Panc1 (cell line): ENCODE measurements around the gene PLA2G2E. TPM values are rescaled to one million over a fixed set of nuclear protein-coding genes. Genes with fewer than 3 reads are reported as not detected.

Experiments
- ATAC-seq: fragments of 200-7000 bp; cut with Tn5 transposase; 2 replicates; pipeline ENCODE4 v1.9.1; 2020; ENCODE audit warnings: mild to moderate bottlenecking, moderate library complexity
- BruUV-seq: library from RNA; stranded (reverse); fragments of 400-500 nt; replicated peaks from 2 replicates; lab custom pipeline; 2021; lab: Mats Ljungman, UMichigan
- CTCF ChIA-PET: fragments of 300-600 bp; sonication (Branson Sonifier 250); formaldehyde crosslinking; loops from one replicate; lab custom pipeline; 2022; ENCODE audit warnings: antibody characterized with exemption; lab: Charles Lee
- POLR2A ChIA-PET: fragments of 300-600 bp; sonication (Branson Sonifier 250); formaldehyde crosslinking; loops from one replicate; lab custom pipeline; 2022; ENCODE audit warnings: antibody characterized with exemption; lab: Charles Lee
- DNase-seq: peaks from one replicate; pipeline ENCODE4 v3.0.0-alpha.2; 2010; ENCODE audit warnings: low read depth, low spot score
- H3K27ac ChIP-seq: 2 replicates; pipeline ENCODE4 v1.5.1; 2011; ENCODE audit warnings: mild to moderate bottlenecking, low read length, inconsistent platforms
- H3K27me3 ChIP-seq: fragments of 200-500 bp; sonication (Bioruptor generic); 2 replicates; pipeline ENCODE4 v1.6.0; 2014; ENCODE audit warnings: low read length, inconsistent platforms; ENCODE audit not compliant: control insufficient read depth, insufficient read depth
- H3K36me3 ChIP-seq: fragments of 200-500 bp; sonication (Bioruptor generic); 2 replicates; pipeline ENCODE4 v1.5.1; 2014; ENCODE audit warnings: inconsistent platforms, mild to moderate bottlenecking, low read length, moderate library complexity; ENCODE audit not compliant: control insufficient read depth, insufficient read depth
- H3K4me1 ChIP-seq: 2 replicates; pipeline ENCODE4 v1.5.1; 2011; ENCODE audit warnings: inconsistent platforms, mild to moderate bottlenecking, low read length, moderate library complexity; ENCODE audit not compliant: control insufficient read depth, insufficient read depth
- H3K4me3 ChIP-seq, 2 experiments: 2 replicates each; pipeline ENCODE4 v1.5.1; 2011 to 2012; ENCODE audit warnings: low read depth in 2 of 2, low read length in 2 of 2, mild to moderate bottlenecking in 2 of 2, inconsistent platforms in 1 of 2, moderate library complexity in 1 of 2
- H3K9me3 ChIP-seq: fragments of 200-500 bp; sonication (Bioruptor generic); 2 replicates; pipeline ENCODE4 v1.5.1; 2014; ENCODE audit warnings: low read depth, mild to moderate bottlenecking, inconsistent platforms, low read length, moderate library complexity; ENCODE audit not compliant: control insufficient read depth, insufficient read depth
- POLR2AphosphoS5 ChIP-seq: IDR thresholded peaks from 2 replicates; pipeline ENCODE4 v1.6.1; 2012; ENCODE audit warnings: mild to moderate bottlenecking, low read depth, low read length, moderate library complexity
- SIN3A ChIP-seq: IDR thresholded peaks from 2 replicates; pipeline ENCODE4 v1.6.1; 2012; ENCODE audit warnings: low read depth, mild to moderate bottlenecking, low read length, moderate library complexity, borderline replicate concordance; ENCODE audit not compliant: insufficient read depth
- TCF7L2 ChIP-seq: IDR thresholded peaks from 2 replicates; pipeline ENCODE4 v1.6.1; 2011; ENCODE audit warnings: mild to moderate bottlenecking, low read depth, low read length, inconsistent platforms
- in situ Hi-C: cut with HindIII; loops from 2 replicates; pipeline ENCODE4 v1.10.0; 2016; ENCODE audit warnings: low sequenced_read_pairs, low pct_unique_long_range_greater_than_20kb
- intact Hi-C: fragments of 100-400 bp; cut with micrococcal nuclease; formaldehyde crosslinking; loops from one replicate; pipeline ENCODE4 v1.10.0; 2022; ENCODE audit not compliant: unreplicated experiment
- total RNA-seq: library from RNA; stranded (reverse); gene quantifications from one replicate; pipeline ENCODE4 v1.2.1, GENCODE V29; 2021; ENCODE audit not compliant: unreplicated experiment
- TF ChIP-seq, protein P1 (sequence below), 2 experiments: IDR thresholded peaks; 2 replicates each; pipeline ENCODE4 v1.6.1; 2011 to 2012; ENCODE audit warnings: low read depth in 2 of 2, control low read depth in 1 of 2, low read length in 1 of 2, mild to moderate bottlenecking in 1 of 2, moderate library complexity in 1 of 2; ENCODE audit not compliant: insufficient read depth in 1 of 2
- TF ChIP-seq, protein P2 (sequence below): fragments of 450-650 bp; IDR thresholded peaks from 2 replicates; pipeline ENCODE4 v1.5.1; 2017; ENCODE audit warnings: mild to moderate bottlenecking

PLA2G2E gene
- total RNA-seq, 1 experiment from 2014 or later: not detected

DNA sequence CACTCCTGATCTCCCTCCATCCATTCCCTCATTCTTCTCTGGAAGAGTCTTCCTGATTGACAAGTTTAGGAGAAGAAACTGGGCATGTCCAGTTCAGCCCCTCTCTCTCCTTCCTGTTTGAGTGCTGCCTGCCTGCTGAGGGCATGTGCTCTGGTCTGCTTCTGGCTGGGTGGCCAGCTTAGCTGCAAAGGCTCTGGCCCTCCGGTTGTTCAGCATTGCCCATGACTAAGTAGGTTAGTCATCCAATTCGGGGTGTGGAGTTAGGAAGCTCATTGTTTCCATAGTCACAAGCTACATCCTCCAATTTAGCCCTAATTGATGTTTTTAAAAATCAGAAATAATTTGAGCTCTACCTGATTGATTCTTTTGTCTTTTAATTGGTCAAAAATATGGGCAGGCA, 25.6 kb upstream of the PLA2G2E start:
- CTCF ChIA-PET: no interaction called here

DNA sequence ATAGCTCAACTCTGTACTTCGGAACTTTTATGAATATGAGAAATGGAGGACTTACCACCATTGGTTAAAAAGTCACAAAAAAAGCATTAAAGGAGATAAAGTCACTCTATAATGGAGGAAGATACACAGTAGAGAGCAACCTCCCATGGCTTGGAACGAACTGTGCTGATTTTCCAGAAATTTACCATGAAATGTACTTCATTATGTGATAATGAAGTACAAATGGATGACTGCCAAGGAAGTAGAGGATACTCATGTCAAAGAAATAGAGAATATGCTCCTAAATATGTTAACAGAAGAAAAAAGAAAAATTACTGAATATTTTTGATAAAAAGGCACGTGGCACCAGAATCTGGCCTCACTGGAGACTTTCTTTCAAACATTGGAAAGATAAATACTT, 23.6 kb upstream of the PLA2G2E start:
- H3K27me3 ChIP-seq: no peaks in the 10 kb centered on the region
- intact Hi-C loops (no loop called here), in situ Hi-C loops (no loop called here)
- DNase-seq (no peak), ATAC-seq (no peak)
- no peaks in the 10 kb centered on the region for H3K9me3 ChIP-seq
- BruUV-seq: no TSS peak
- no peaks in the 10 kb centered on the region for H3K36me3 ChIP-seq
- ChIA-PET CTCF (interaction anchor here (0.6 kb wide), 1 partner anchor 35 kb away, joined by 5 read pairs; no protein-coding TSS in a partner anchor), POLR2A (no interaction called here)
- no peak overlapping the region for H3K27ac ChIP-seq
- TF ChIP-seq, protein P1, sequence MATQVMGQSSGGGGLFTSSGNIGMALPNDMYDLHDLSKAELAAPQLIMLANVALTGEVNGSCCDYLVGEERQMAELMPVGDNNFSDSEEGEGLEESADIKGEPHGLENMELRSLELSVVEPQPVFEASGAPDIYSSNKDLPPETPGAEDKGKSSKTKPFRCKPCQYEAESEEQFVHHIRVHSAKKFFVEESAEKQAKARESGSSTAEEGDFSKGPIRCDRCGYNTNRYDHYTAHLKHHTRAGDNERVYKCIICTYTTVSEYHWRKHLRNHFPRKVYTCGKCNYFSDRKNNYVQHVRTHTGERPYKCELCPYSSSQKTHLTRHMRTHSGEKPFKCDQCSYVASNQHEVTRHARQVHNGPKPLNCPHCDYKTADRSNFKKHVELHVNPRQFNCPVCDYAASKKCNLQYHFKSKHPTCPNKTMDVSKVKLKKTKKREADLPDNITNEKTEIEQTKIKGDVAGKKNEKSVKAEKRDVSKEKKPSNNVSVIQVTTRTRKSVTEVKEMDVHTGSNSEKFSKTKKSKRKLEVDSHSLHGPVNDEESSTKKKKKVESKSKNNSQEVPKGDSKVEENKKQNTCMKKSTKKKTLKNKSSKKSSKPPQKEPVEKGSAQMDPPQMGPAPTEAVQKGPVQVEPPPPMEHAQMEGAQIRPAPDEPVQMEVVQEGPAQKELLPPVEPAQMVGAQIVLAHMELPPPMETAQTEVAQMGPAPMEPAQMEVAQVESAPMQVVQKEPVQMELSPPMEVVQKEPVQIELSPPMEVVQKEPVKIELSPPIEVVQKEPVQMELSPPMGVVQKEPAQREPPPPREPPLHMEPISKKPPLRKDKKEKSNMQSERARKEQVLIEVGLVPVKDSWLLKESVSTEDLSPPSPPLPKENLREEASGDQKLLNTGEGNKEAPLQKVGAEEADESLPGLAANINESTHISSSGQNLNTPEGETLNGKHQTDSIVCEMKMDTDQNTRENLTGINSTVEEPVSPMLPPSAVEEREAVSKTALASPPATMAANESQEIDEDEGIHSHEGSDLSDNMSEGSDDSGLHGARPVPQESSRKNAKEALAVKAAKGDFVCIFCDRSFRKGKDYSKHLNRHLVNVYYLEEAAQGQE (IDR thresholded peaks at IDR 0.05; ENCODE audit: insufficient read depth in 1 of 2, low read depth in 2 of 2, low read length in 1 of 2): no peak
- TF ChIP-seq POLR2AphosphoS5 (no peak), TCF7L2 (no peak), SIN3A (no peak)
- TF ChIP-seq, protein P2, sequence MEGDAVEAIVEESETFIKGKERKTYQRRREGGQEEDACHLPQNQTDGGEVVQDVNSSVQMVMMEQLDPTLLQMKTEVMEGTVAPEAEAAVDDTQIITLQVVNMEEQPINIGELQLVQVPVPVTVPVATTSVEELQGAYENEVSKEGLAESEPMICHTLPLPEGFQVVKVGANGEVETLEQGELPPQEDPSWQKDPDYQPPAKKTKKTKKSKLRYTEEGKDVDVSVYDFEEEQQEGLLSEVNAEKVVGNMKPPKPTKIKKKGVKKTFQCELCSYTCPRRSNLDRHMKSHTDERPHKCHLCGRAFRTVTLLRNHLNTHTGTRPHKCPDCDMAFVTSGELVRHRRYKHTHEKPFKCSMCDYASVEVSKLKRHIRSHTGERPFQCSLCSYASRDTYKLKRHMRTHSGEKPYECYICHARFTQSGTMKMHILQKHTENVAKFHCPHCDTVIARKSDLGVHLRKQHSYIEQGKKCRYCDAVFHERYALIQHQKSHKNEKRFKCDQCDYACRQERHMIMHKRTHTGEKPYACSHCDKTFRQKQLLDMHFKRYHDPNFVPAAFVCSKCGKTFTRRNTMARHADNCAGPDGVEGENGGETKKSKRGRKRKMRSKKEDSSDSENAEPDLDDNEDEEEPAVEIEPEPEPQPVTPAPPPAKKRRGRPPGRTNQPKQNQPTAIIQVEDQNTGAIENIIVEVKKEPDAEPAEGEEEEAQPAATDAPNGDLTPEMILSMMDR: no peak
- no peak overlapping the region for H3K4me3 ChIP-seq
- no peaks in the 10 kb centered on the region for H3K4me1 ChIP-seq

More for the DNA sequence above, 25.6 kb upstream of the PLA2G2E start:
- in situ Hi-C loops: no loop called here
- Histone ChIP-seq H3K27ac (no peak overlapping the region), H3K4me3 (no peak overlapping the region), H3K9me3 (no peaks in the 10 kb centered on the region), H3K4me1 (no peaks in the 10 kb centered on the region), H3K27me3 (no peaks in the 10 kb centered on the region), H3K36me3 (no peaks in the 10 kb centered on the region)
- intact Hi-C loops: no loop called here
- POLR2A ChIA-PET: no interaction called here
- peak; percentile 13 for DNase-seq
- no peak for TF ChIP-seq TCF7L2
- TF ChIP-seq, protein P1 (IDR thresholded peaks at IDR 0.05; ENCODE audit: insufficient read depth in 1 of 2, low read depth in 2 of 2, low read length in 1 of 2): no peak
- TF ChIP-seq SIN3A: no peak
- TF ChIP-seq POLR2AphosphoS5: no peak
- ATAC-seq: no peak
- no TSS peak for BruUV-seq
